HG03060 (cell line): Measurements from ENCODE around the gene HOMEZ.
A peak's percentile ranks its signal among the peaks of the same experiment; 100 is the strongest.

Source experiments
- ATAC-seq: cut with Tn5 transposase; IDR thresholded peaks from one replicate; pipeline ENCODE4 v1.9.1; 2021; ENCODE audit warnings: low read depth, moderate number of reproducible peaks; ENCODE audit not compliant: unreplicated experiment

Gene HOMEZ

GRCh38 chr14:23308721-23309445 is 23.0 kb upstream of the HOMEZ start:
- no peak for ATAC-seq

- no peak for ATAC-seq
Observed at GRCh38 chr14:23307687-23308644, 22.0 kb upstream of the HOMEZ start.

GRCh38 chr14:23307146-23307530 is 21.2 kb upstream of the HOMEZ start:
- ATAC-seq, result no peak

GRCh38 chr14:23306412-23307145 is 20.6 kb upstream of the HOMEZ start, which contains the start of gene BCL2L2:
Gene BCL2L2 (plus strand): TSS chr14:23306833. CDS start chr14:23307768, 935 bp downstream.
- ATAC-seq, result no peak

- no peak for ATAC-seq
Observed at GRCh38 chr14:23302290-23303225, 16.6 kb upstream of the HOMEZ start, which contains the start of gene PPP1R3E. Gene PPP1R3E (minus strand): TSS chr14:23302859. CDS start chr14:23302576, 283 bp downstream.

- ATAC-seq, result no peak
Observed at GRCh38 chr14:23301969-23302289, 16.0 kb upstream of the HOMEZ start.

- peak; percentile 46 for ATAC-seq
Observed at GRCh38 chr14:23301288-23301968, 15.5 kb upstream of the HOMEZ start.

- ATAC-seq, result no peak
Observed at GRCh38 chr14:23300687-23301223, 14.8 kb upstream of the HOMEZ start.

GRCh38 chr14:23299986-23300686 is 14.2 kb upstream of the HOMEZ start:
- ATAC-seq, result no peak

GRCh38 chr14:23299211-23299957 is 13.5 kb upstream of the HOMEZ start:
- no peak for ATAC-seq

GRCh38 chr14:23297611-23298277 is 11.8 kb upstream of the HOMEZ start:
- ATAC-seq, result no peak

GRCh38 chr14:23297096-23297495 is 11.2 kb upstream of the HOMEZ start:
- no peak for ATAC-seq

GRCh38 chr14:23296012-23296777 is 10.3 kb upstream of the HOMEZ start:
- ATAC-seq, result no peak

- ATAC-seq, result no peak
Observed at GRCh38 chr14:23294734-23295561, 9.0 kb upstream of the HOMEZ start.

- no peak for ATAC-seq
Observed at GRCh38 chr14:23286902-23287479, 1.1 kb upstream of the HOMEZ start.
